ENCODE measurements around the gene GRK5.

DNA sequence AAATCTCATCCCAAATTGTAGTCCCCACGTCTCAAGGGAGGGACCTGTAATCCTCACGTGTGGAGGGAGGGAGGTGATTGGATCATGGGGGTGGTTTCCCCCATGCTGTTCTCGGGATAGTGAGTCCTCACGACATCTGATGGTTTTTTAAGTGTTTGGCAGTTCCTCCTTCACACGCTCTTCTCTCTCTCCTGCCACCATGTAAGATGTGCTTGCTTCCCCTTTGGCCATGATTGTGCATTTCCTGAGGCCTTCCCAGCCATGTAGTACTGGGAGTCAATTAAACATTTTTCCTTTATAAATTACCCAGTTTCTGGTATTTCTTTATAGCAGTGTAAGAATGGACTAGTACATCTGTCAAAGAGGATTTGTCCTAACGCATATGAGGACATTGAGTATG, 275.6 kb downstream of the GRK5 start:
- TF ChIP-seq EZH2 (IDR thresholded peaks at IDR 0.05; ENCODE audit: insufficient read depth, poor library complexity, severe bottlenecking) (no peak), EZH2phosphoT487 (IDR thresholded peaks at IDR 0.05; ENCODE audit: insufficient read depth, low read depth) (no peak)
